IMR-90 (cell line): Measurements from ENCODE around the gene CASZ1.

Source experiments
- CHD1 ChIP-seq: IDR thresholded peaks from 2 replicates; pipeline ENCODE4 v1.6.1; 2012; ENCODE audit warnings: low read depth, low read length, improper control_type of control experiment
- CTCF ChIP-seq: conservative IDR thresholded peaks from 2 replicates; pipeline ENCODE4 v1.5.1; 2012; ENCODE audit warnings: mild to moderate bottlenecking, low read depth, low read length, improper control_type of control experiment
- FOS ChIP-seq: fragments of 150-350 bp; IDR thresholded peaks from 2 replicates; pipeline ENCODE4 v1.6.1; 2016; ENCODE audit warnings: low read depth, low read length
- MAFK ChIP-seq: IDR thresholded peaks from 2 replicates; pipeline ENCODE4 v1.6.1; 2012; ENCODE audit warnings: low read depth, low read length, improper control_type of control experiment
- MAZ ChIP-seq: IDR thresholded peaks from 2 replicates; pipeline ENCODE4 v1.6.1; 2012; ENCODE audit warnings: low read depth, mild to moderate bottlenecking, low read length, improper control_type of control experiment, moderate library complexity, borderline replicate concordance
- POLR2A ChIP-seq: IDR thresholded peaks from 2 replicates; pipeline ENCODE4 v1.6.1; 2012; ENCODE audit warnings: mild to moderate bottlenecking, low read depth, low read length
- RFX5 ChIP-seq: IDR thresholded peaks from 2 replicates; pipeline ENCODE4 v1.8.0; 2012; ENCODE audit warnings: low read depth, mild to moderate bottlenecking, low read length, moderate library complexity

- TF ChIP-seq CTCF (no peak), MAFK (no peak), FOS (no peak), MAZ (no peak), RFX5 (no peak), CHD1 (no peak), POLR2A (no peak)
Observed at GRCh38 chr1:10621906-10622305, 174.5 kb downstream of the CASZ1 start.
